Psoas muscle (tissue), 8 donors: Measurements from ENCODE around the gene TOMM6. TPM values are rescaled to one million over a fixed set of nuclear protein-coding genes. Genes with fewer than 3 reads are reported as not detected.
"Not testable (repeated sequence)": the region's sequence is repeated elsewhere in the genome, so short reads cannot be mapped to it uniquely, and the experiment has no call there.

Source experiments
- ATAC-seq, 4 donors: fragments of 200-7000 bp; cut with Tn5 transposase; one replicate each; pipeline ENCODE4 v1.9.1; 2020; ENCODE audit warnings: moderate library complexity in 3 of 4, mild to moderate bottlenecking in 2 of 4
- DNase-seq, 2 donors: peaks; one replicate each; pipeline ENCODE4 v3.0.0-alpha.2; 2020
- H3K27ac ChIP-seq: fragments of 200-600 bp; one replicate; pipeline ENCODE4 v1.8.0; 2022
- H3K27me3 ChIP-seq, 3 donors: fragments of 200-600 bp in 1 of 3; one replicate each; pipeline versions ENCODE4 v1.6.1 to v1.8.0; 2013 to 2022; ENCODE audit warnings: low read length in 2 of 3, mild to moderate bottlenecking in 2 of 3, moderate library complexity in 1 of 3; ENCODE audit not compliant: insufficient read depth in 3 of 3
- H3K36me3 ChIP-seq, 2 donors: fragments of 200-600 bp in 1 of 2; one replicate each; pipeline versions ENCODE4 v1.6.1 to v1.8.0; 2013 to 2022; ENCODE audit warnings: low read depth in 1 of 2, mild to moderate bottlenecking in 1 of 2, moderate library complexity in 1 of 2; ENCODE audit not compliant: insufficient read depth in 1 of 2
- H3K4me1 ChIP-seq: fragments of 200-600 bp; one replicate; pipeline ENCODE4 v1.8.0; 2022
- H3K4me3 ChIP-seq: fragments of 200-600 bp; one replicate; pipeline ENCODE4 v1.8.0; 2022; ENCODE audit warnings: mild to moderate bottlenecking
- H3K9me3 ChIP-seq: fragments of 200-600 bp; one replicate; pipeline ENCODE4 v1.8.0; 2022
- CTCF ChIP-seq: fragments of 200-600 bp; IDR thresholded peaks from one replicate; pipeline ENCODE4 v1.8.0; 2022; ENCODE audit warnings: antibody characterized with exemption
- WGBS, 3 donors: extraction: QIAGEN DNeasy Blood & Tissue Kit; methylation state at CpG; one replicate each; pipeline versions ENCODE4 v1.1.6 to v1.1.7; 2013; 5-methylcytosine and 5-hydroxymethylcytosine counted together
- intact Hi-C, 2 donors: fragments of 100-400 bp; cut with DNase I; formaldehyde crosslinking; loops; one replicate each; pipeline versions ENCODE4 v1.11.0 to v1.14.2; 2022
- polyA plus RNA-seq, 3 donors: library from polyadenylated mRNA; stranded (reverse); fragments of 200-250 nt; gene quantifications; one replicate each; pipeline ENCODE4 v1.2.3, GENCODE V29; 2013
- total RNA-seq, 4 donors: library from RNA; stranded (reverse); fragmentation: NEBNext Ultra II Directional in 2 of 4; extraction: Animal tissue kit (Norgen Biotek cat#: 25700) in 2 of 4; gene quantifications; one replicate each; pipeline versions ENCODE4 v1.2.1 to v1.2.4, GENCODE V29; 2021 to 2023
- donor health status: healthy with polysubstance abuse.
- donor health status: DM: no; HTN: no; CAD: no; lungs with moderate emphysema.
- donor health status: Bipolar disorder and iron deficiency.
- donor health status: healthy.
- donor health status: DM: yes; HTN: yes; CAD: no.
- donor health status: DM: no; HTN: no; CAD: no.
- donor health status: DM: no; HTN: no; CAD: no.
- donor health status: DM: yes; HTN: yes; CAD: no.

TOMM6 gene
- total and polyA plus RNA-seq, 7 donors, result 156 to 403 (median 181) TPM

- DNase-seq, result no peak
- TF ChIP-seq CTCF, result no peak
- no peaks in the 10 kb centered on the region for H3K9me3 ChIP-seq
- intact Hi-C loops, result loop anchor here in 1 of 2 donors (10.0 kb wide), 1 partner anchor 45 kb away; no protein-coding TSS in a partner anchor
- no peak overlapping the region for H3K27ac ChIP-seq
- H3K27me3 ChIP-seq, result no peaks in the 10 kb centered on the region
- 67 to 69% (median 69%) methylated on average over 2 of the region's 2 CpGs for WGBS, 3 donors
- H3K4me1 ChIP-seq, result no peaks in the 10 kb centered on the region
- ATAC-seq, result no peak
- peaks cover 0 to 66% of the 10 kb centered on the region in 2 donors for H3K36me3 ChIP-seq
- no peak overlapping the region for H3K4me3 ChIP-seq
These were observed 12.0 kb downstream of the TOMM6 start for GRCh38 chr6:41799559-41799911.

DNA sequence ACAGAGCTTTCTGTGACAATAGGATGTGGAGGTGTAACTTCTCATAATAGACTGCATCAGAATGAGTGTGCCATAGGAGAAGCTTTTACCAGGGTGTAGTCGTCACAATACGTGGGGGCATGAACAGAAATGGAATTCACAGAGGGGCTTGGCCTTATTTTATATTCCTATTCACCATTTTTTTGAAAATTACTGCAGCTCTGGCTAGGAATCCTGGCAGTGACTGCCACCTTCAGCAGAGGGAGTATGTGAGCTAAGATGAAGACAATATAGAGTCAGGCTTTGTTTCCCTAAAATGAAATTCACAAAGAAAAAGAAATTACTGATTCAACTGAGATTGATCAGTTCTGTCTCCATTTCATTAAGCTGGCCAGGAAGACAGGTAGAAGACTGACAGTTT, 13.9 kb downstream of the TOMM6 start:
- no peak for ATAC-seq
- TF ChIP-seq CTCF, result no peak
- WGBS, 3 donors, result 75 to 86% (median 80%) methylated on average over 2 of the region's 2 CpGs
- Histone ChIP-seq H3K27me3 (no peaks in the 10 kb centered on the region), H3K4me1 (no peaks in the 10 kb centered on the region), H3K4me3 (no peak overlapping the region), H3K27ac (no peak overlapping the region), H3K36me3 (peaks cover 0 to 61% of the 10 kb centered on the region in 2 donors), H3K9me3 (no peaks in the 10 kb centered on the region)
- intact Hi-C loops, result no loop called here
- no peak for DNase-seq

DNA sequence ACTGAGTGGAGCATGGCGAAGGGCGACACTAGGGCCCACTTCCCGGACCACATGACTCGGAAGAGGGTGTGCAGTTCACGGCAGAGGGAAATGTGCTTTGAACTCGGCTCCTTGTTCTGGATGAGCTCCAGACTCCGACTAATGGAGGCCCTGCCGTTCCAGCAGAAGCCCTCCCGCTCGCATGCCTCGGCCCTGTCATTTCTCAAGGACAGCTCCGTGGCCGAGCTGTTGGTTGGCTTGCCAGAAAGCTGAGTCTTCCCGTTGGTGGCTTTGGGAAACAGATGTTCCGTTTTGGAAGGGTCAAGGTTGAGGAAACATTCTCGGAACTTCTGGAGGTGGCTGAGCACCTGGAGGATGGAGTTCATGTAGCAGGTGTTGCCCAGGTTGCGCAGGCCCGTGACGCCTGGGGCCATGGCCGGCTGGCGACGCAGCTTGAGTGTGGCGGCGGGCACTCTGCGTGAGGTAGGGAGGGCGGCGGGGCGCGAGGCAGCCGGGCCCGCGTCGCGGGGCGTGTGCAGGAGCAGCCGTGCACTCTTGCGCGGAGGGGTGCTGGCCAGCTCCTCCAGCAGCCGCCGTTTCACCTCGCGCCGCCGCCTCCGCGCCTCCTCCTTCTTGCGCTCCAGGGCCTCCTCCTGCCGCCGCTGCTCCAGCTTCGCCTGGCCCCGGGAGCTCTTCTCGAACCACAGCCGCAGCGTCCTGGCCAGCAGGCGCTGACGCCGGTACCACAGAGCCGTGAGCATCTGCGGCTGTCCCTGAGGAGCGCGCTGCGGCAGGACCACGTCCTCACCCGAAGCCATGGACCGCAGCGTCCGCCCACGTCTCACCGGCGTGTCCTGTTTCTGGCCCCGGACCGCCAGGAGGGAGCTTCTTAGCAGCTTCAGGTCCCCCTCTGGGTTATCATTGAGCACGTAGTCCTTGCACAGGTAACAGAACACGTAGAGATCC, 18.6 kb downstream of the TOMM6 start:
- TF ChIP-seq CTCF, result no peak
- H3K27ac ChIP-seq, result no peak overlapping the region
- peaks cover 0 to 19% of the 10 kb centered on the region in 2 donors for H3K36me3 ChIP-seq
- DNase-seq, result no peak
- intact Hi-C loops, result no loop called here
- no peaks in the 10 kb centered on the region for H3K4me1 ChIP-seq
- no peaks in the 10 kb centered on the region for H3K9me3 ChIP-seq
- ATAC-seq, result no peak
- H3K27me3 ChIP-seq, result no peaks in the 10 kb centered on the region
- 92 to 95% (median 94%) methylated on average over 65 to 74 of the region's 74 CpGs for WGBS, 3 donors
- H3K4me3 ChIP-seq, result no peak overlapping the region

DNA sequence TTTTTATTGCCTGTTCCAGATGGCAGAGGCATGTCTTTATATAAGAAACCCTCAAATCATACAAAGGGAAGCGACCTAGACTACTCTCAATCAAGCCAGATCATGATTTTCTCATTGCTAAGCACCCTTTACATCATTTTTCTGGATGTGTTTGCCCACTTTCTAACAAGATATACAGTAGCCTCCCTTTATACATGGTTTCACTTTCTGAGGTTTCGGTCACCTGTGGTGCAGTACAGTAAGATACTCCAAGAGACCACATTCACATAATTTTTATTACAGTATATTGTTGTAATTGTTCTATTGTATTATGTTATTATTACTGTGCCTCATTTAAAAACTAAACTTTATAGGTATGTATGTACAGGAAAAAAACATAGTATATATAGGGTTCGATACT, 23.6 kb downstream of the TOMM6 start:
- H3K27ac ChIP-seq, result no peak overlapping the region
- intact Hi-C loops, result no loop called here
- H3K9me3 ChIP-seq, result no peaks in the 10 kb centered on the region
- 94 to 97% (median 96%) methylated on average over 3 of the region's 3 CpGs for WGBS, 3 donors
- H3K36me3 ChIP-seq, result peaks cover 0 to 7% of the 10 kb centered on the region in 2 donors
- peaks cover 4% of the 10 kb centered on the region for H3K4me1 ChIP-seq
- H3K27me3 ChIP-seq, result no peaks in the 10 kb centered on the region
- H3K4me3 ChIP-seq, result no peak overlapping the region
- ATAC-seq (no peak), DNase-seq (no peak)
- no peak for TF ChIP-seq CTCF

DNA sequence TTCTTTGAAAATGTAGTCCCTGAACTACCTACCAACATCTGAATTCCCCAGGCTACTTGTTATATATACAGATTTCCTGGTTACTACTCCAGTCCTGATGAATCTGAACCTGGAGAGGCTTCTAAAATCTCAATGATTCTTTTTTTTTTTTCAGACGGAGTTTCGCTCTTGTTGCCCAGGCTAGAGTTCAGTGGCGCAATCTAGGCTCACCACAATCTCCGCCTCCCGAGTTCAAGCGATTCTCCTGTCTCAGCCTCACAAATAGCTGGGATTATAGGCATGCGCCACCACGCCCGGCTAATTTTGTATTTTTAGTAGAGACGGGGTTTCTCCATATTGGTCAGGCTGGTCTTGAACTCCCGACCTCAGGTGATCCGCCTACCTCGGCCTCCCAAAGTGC, 24.5 kb downstream of the TOMM6 start:
- H3K9me3 ChIP-seq, H3K4me1 ChIP-seq, DNase-seq, H3K27ac ChIP-seq, H3K4me3 ChIP-seq, intact Hi-C loops, H3K36me3 ChIP-seq, H3K27me3 ChIP-seq, ATAC-seq: not testable (repeated sequence)
- WGBS, 3 donors, result 96 to 98% (median 96%) methylated on average over 9 to 13 of the region's 13 CpGs
